Natural killer cell (primary cell): ENCODE measurements around the gene ID1. TPM values are rescaled to one million over a fixed set of nuclear protein-coding genes. Genes with fewer than 3 reads are reported as not detected.

Source experiments
- ATAC-seq, 3 donors: fragments of 150-1000 bp in 2 of 3; fragments of 200-7000 bp in 1 of 3; cut with Tn5 transposase; 1 replicate in 1 of 3; 2 replicates in 2 of 3; pipeline ENCODE4 v1.10.0; 2021; ENCODE audit warnings: mild to moderate bottlenecking in 2 of 3, moderate library complexity in 2 of 3
- DNase-seq, 2 donors: peaks; one replicate each; pipeline versions ENCODE4 v3.0.0 to v3.0.0-alpha.2; 2013 to 2021; ENCODE audit warnings: mixed read lengths in 1 of 2
- H3K27ac ChIP-seq: one replicate; pipeline ENCODE4 v1.5.1; 2013; ENCODE audit warnings: mild to moderate bottlenecking, low read length
- H3K27me3 ChIP-seq: one replicate; pipeline ENCODE4 v1.6.1; 2013; ENCODE audit warnings: low read length; ENCODE audit not compliant: control insufficient read depth, insufficient read depth
- H3K36me3 ChIP-seq: one replicate; pipeline ENCODE4 v1.6.1; 2013; ENCODE audit warnings: low read length; ENCODE audit not compliant: control insufficient read depth, insufficient read depth
- H3K4me1 ChIP-seq: one replicate; pipeline ENCODE4 v1.6.1; 2013; ENCODE audit warnings: low read length; ENCODE audit not compliant: control insufficient read depth, insufficient read depth
- H3K4me3 ChIP-seq: one replicate; pipeline ENCODE4 v1.5.1; 2013; ENCODE audit warnings: low read length
- H3K9me3 ChIP-seq: one replicate; pipeline ENCODE4 v1.6.1; 2013; ENCODE audit warnings: low read length; ENCODE audit not compliant: control insufficient read depth, insufficient read depth
- H3K27ac Mint-ChIP-seq, 2 donors: one replicate each; pipeline ENCODE4 v1.8.0; 2022; ENCODE audit warnings: mild to moderate bottlenecking in 2 of 2, mixed read lengths in 2 of 2, moderate library complexity in 1 of 2
- H3K27me3 Mint-ChIP-seq, 2 donors: one replicate each; pipeline ENCODE4 v1.8.0; 2022; ENCODE audit warnings: low read depth in 2 of 2, mixed read lengths in 2 of 2
- H3K36me3 Mint-ChIP-seq: one replicate; pipeline ENCODE4 v1.8.0; 2022; ENCODE audit warnings: mixed read lengths
- H3K4me1 Mint-ChIP-seq, 2 donors: one replicate each; pipeline ENCODE4 v1.8.0; 2022; ENCODE audit warnings: mixed read lengths in 2 of 2
- H3K4me3 Mint-ChIP-seq: one replicate; pipeline ENCODE4 v1.8.0; 2022; ENCODE audit warnings: mild to moderate bottlenecking, moderate library complexity, mixed read lengths
- H3K9me3 Mint-ChIP-seq, 2 donors: one replicate each; pipeline ENCODE4 v1.8.0; 2022; ENCODE audit warnings: mixed read lengths in 2 of 2
- WGBS: methylation state at CpG from one replicate; pipeline ENCODE4 v1.1.7; 2013; ENCODE audit warnings: missing lambda C conversion rate; ENCODE audit not compliant: insufficient coverage; 5-methylcytosine and 5-hydroxymethylcytosine counted together
- intact Hi-C: fragments of 100-400 bp; cut with micrococcal nuclease; formaldehyde crosslinking; loops from one replicate; pipeline ENCODE4 v1.14.2; 2022
- total RNA-seq, 4 donors: library from RNA; stranded (reverse); fragments of 120-200 nt in 1 of 4; gene quantifications; one replicate each; pipeline versions ENCODE4 v1.2.3 to v1.2.4, GENCODE V29; 2013 to 2022
- TF ChIP-seq, protein P1 (sequence below): fragments of 200-600 bp; IDR thresholded peaks from one replicate; pipeline ENCODE4 v1.8.0; 2022; ENCODE audit warnings: antibody characterized with exemption

The ID1 gene
- total RNA-seq, 3 donors from 2014 or later (not counting 1 experiment from before 2014, with no cell fraction given): 5.6 to 10.1 (median 6.4) TPM

DNA sequence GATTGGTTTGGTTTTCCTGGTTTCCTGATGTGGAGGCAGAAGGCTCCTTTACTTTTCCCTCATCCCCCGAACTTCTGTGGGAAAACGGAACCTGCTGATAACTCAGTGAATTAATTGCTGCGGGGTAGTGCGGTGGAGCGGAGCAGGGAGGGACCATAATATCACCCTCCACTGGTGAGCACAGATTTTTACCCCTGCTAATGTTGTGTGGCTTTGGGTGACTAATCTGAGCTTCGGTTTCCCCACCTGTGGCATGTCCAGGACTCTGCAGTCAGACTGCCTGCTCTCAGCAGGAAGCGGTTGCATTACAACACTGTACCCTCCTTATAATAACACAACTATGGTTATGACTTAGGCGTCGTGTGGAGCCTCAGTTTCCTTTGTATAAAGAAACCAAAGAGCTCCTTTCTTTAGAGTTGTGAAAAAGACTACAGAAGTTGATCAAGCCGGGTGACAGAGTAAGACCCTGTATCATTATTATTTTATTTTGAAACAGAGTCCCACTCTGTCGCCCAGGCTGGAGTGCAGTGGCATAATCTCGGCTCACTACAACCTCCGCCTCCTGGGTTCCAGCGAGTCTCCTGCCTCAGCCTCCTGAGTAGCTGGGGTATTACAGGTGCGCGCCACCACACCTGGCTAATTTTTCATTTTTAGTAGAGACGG is 2.2 kb upstream of the ID1 start:
- Mint-ChIP-seq H3K4me3 (peak overlapping the region; percentile 78), H3K4me1 (peaks cover 28 to 33% of the 10 kb centered on the region in 2 donors), H3K27ac (peak overlapping the region; percentile 53 to 74), H3K36me3 (no peaks in the 10 kb centered on the region), H3K9me3 (no peaks in the 10 kb centered on the region), H3K27me3 (peaks cover 19 to 30% of the 10 kb centered on the region in 2 donors)
- Histone ChIP-seq H3K27ac (no peak overlapping the region), H3K4me1 (peaks cover 28% of the 10 kb centered on the region), H3K4me3 (no peak overlapping the region), H3K36me3 (no peaks in the 10 kb centered on the region), H3K9me3 (no peaks in the 10 kb centered on the region), H3K27me3 (peaks cover 22% of the 10 kb centered on the region)
- peak; percentile 14 to 45 (median 32) for ATAC-seq
- WGBS: 63% methylated on average over 16 of the region's 17 CpGs
- TF ChIP-seq, protein P1, sequence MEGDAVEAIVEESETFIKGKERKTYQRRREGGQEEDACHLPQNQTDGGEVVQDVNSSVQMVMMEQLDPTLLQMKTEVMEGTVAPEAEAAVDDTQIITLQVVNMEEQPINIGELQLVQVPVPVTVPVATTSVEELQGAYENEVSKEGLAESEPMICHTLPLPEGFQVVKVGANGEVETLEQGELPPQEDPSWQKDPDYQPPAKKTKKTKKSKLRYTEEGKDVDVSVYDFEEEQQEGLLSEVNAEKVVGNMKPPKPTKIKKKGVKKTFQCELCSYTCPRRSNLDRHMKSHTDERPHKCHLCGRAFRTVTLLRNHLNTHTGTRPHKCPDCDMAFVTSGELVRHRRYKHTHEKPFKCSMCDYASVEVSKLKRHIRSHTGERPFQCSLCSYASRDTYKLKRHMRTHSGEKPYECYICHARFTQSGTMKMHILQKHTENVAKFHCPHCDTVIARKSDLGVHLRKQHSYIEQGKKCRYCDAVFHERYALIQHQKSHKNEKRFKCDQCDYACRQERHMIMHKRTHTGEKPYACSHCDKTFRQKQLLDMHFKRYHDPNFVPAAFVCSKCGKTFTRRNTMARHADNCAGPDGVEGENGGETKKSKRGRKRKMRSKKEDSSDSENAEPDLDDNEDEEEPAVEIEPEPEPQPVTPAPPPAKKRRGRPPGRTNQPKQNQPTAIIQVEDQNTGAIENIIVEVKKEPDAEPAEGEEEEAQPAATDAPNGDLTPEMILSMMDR: no peak
- peak in 1 of 2 donors; percentile 66 for DNase-seq
- intact Hi-C loops: no loop called here

DNA sequence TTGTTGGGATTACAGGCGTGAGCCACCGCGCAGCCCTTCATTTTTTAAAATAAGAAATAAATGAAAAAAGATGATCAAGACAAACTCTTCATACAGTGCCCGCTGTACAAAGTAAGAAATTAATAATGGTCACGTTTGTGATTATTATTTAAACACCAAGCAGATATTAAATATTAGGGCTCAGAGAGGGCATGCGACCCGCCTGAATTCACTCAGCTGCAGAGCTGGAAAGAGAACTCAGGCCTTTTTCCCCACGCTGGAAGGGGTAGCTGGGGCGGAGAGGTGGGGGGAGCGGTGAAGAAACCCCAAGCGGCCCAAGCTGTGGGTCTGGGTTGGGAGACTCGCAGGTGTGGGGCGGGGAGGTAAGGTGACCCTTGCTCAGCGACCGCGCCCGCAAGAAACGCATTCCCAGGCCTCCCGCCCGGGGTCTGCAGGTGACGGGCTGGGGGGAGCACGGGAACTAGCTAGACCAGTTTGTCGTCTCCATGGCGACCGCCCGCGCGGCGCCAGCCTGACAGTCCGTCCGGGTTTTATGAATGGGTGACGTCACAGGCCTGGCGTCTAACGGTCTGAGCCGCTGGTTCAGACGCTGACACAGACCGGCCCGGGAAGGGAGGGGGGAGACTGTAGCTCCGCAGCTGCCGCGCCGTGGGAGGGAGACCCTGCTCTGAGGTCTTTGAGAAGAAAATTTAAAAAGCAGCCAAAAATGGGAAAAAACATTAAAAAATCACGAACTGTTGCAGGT is 1.1 kb upstream of the ID1 start:
- Histone ChIP-seq H3K27me3 (peaks cover 25% of the 10 kb centered on the region), H3K4me1 (peaks cover 28% of the 10 kb centered on the region), H3K4me3 (peak overlapping the region; percentile 47), H3K9me3 (no peaks in the 10 kb centered on the region), H3K36me3 (no peaks in the 10 kb centered on the region), H3K27ac (no peak overlapping the region)
- peak overlapping the region; percentile 80 to 93 for H3K27ac Mint-ChIP-seq
- H3K9me3 Mint-ChIP-seq: no peaks in the 10 kb centered on the region
- H3K4me1 Mint-ChIP-seq: peaks cover 28 to 33% of the 10 kb centered on the region in 2 donors
- intact Hi-C loops: no loop called here
- DNase-seq: peak; percentile 79 to 89
- peak overlapping the region; percentile 96 for H3K4me3 Mint-ChIP-seq
- WGBS: 6% methylated on average over 38 of the region's 43 CpGs
- ATAC-seq: peak; percentile 65 to 72 (median 70)
- peaks cover 20 to 37% of the 10 kb centered on the region in 2 donors for H3K27me3 Mint-ChIP-seq
- TF ChIP-seq, protein P1: no peak
- H3K36me3 Mint-ChIP-seq: no peaks in the 10 kb centered on the region

DNA sequence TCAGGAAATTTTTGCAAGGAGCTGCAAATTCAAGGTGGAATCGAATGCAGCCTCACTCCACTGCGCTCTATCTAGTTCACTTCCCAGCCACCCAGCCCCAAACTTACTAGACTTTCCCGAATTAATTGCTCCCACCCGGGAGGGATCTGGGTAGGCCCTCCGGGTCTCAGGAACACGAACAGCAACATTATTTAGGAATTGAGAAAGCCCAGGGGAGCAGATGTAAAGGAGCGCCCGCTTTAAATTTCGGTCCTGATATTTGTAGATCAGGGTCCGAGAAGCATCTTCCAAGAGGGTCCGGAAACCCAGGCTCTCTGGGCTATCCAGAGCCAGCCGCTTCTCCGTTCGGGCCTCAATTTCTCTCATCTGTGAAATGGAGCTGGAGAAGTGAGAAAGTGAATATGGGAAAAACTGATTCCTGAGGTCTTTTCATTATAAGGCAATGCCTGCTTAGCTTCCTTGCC is 490 bp upstream of the ID1 start:
- H3K36me3 ChIP-seq: no peaks in the 10 kb centered on the region
- Mint-ChIP-seq H3K9me3 (no peaks in the 10 kb centered on the region), H3K27me3 (peaks cover 20 to 37% of the 10 kb centered on the region in 2 donors), H3K4me3 (peak overlapping the region; percentile 96), H3K27ac (peak overlapping the region; percentile 80 to 93), H3K36me3 (no peaks in the 10 kb centered on the region), H3K4me1 (peaks cover 28 to 33% of the 10 kb centered on the region in 2 donors)
- H3K27me3 ChIP-seq: peaks cover 27% of the 10 kb centered on the region
- DNase-seq: no peak
- peak overlapping the region; percentile 47 for H3K4me3 ChIP-seq
- peaks cover 28% of the 10 kb centered on the region for H3K4me1 ChIP-seq
- intact Hi-C loops: loop anchor here (1.0 kb wide), 1 partner anchor 32 kb away; no protein-coding TSS in a partner anchor
- H3K9me3 ChIP-seq: no peaks in the 10 kb centered on the region
- ATAC-seq: peak in 1 of 3 donors; percentile 2
- 3% methylated on average over 14 of the region's 14 CpGs for WGBS
- H3K27ac ChIP-seq: no peak overlapping the region
- TF ChIP-seq, protein P1: no peak
